Middle frontal gyrus (tissue), 1 donor: ENCODE measurements around the gene P2RX1.
A peak's percentile ranks its signal among the peaks of the same experiment; 100 is the strongest.

Experiments used
- DNase-seq: peaks from one replicate; pipeline ENCODE4 v3.0.0-alpha.2; 2015; ENCODE audit warnings: low spot score; ENCODE audit errors: extremely low spot score

P2RX1 gene

DNA sequence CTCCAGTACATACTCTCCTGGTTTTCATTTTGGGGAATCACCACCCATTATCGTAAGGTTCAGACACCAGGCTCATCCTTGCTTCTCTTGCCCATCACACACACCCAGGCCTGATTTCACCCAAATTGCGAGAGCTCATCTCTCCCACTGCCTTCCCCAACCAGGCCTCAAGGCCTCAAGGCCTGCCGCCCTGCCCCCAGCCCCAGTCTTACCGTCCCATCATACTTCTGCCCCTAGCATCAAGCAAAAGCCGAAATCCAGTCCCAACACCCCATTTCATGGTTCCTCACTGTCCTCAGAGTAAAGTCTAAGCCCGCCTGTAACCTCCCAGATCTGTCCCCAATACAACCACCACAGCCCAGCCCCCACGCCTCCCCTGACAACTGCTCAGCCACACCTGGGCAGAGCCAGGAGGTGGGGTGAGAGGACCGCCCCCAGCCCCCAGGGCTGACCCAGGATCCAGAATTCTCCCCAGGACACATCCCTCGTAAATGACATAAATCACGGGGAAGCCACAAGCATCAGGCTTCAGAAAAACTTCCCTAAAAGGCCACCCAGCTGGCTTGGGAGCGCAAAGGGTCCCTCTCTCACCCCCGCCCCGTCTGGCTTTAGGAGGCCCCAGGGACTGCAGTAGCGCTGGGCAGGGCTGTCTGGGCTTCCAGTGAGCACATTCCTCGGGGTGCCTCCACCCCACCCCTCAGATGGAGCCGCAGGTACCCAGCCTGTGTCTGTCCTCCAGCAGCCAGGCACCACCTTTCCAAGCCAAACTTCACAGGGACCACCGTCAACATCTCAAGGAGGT, 9.6 kb upstream of the P2RX1 start:
- DNase-seq: no peak

- DNase-seq: no peak
Observed at GRCh38 chr17:3924512-3925350, 8.5 kb upstream of the P2RX1 start.

GRCh38 chr17:3923466-3924190, 7.4 kb upstream of the P2RX1 start:
- DNase-seq: no peak

DNA sequence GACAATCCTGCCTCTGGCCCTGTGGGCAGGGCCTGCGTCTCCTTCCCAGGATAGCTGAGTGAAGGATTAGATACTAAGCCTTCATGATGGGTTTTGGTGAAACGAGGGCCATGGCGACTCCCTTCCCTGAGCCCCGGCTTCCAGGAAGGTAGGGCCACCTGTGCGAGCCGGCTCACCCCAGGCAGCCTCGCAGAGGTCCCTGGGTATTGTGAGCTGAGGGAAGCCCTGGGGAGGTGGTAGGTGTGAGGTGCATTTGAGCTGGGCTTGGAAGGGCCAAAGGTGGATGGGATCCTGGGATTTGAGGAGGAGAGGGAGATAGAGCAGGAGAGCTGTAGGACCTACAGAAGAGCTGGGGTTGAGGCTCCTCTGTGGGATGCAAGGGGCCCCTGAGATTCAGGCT, 6.5 kb upstream of the P2RX1 start:
- no peak for DNase-seq

- no peak for DNase-seq
Observed at GRCh38 chr17:3921502-3922319, 5.4 kb upstream of the P2RX1 start.

GRCh38 chr17:3921006-3921405, 4.7 kb upstream of the P2RX1 start:
- no peak for DNase-seq

GRCh38 chr17:3919123-3919624, 2.9 kb upstream of the P2RX1 start:
- DNase-seq: no peak

DNA sequence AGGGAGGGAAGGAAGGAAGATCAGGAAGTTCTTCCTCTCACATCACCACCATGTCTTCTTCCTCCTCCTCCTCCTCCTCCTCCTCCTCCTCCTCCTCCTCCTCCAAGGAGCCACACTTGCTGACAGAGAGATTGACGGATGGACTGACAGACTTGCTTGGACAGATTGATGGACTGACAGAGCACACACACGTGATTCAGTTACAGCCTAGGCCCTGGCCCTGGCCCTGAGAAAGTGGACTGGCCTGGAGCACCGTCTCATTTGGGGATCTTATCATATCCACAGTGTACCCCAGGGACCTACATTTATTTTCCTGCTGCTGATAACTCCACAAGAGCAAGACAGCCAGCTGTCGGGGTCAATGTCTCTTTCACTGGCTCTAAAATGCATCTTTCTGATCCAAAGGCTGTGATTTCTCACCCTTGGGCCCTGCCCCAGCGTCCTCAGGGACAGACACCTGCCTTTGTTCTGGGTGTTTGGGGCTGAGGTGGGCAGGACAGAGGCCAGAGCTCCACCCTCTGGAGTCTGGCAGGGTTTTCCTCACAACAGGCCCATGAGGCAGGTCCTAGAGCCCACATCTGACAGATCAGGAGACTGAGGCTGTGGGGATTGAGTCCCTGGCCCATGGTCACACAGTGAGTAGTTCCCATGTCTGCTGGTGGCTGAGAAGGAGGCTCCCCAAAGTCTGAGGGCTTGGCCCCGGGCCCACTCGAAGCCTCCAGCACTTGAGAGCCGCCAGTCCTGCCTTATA, 2.3 kb upstream of the P2RX1 start:
- no peak for DNase-seq

- no peak for DNase-seq
Observed at GRCh38 chr17:3917391-3917931, 1.2 kb upstream of the P2RX1 start.

GRCh38 chr17:3916825-3917224, 560 bp upstream of the P2RX1 start:
- DNase-seq: no peak

GRCh38 chr17:3915581-3915994, 677 bp downstream of the P2RX1 start:
- DNase-seq: no peak

GRCh38 chr17:3914312-3914670, 2.0 kb downstream of the P2RX1 start:
- DNase-seq: no peak

GRCh38 chr17:3913531-3914311, 2.5 kb downstream of the P2RX1 start:
- DNase-seq: peak; percentile 37

DNA sequence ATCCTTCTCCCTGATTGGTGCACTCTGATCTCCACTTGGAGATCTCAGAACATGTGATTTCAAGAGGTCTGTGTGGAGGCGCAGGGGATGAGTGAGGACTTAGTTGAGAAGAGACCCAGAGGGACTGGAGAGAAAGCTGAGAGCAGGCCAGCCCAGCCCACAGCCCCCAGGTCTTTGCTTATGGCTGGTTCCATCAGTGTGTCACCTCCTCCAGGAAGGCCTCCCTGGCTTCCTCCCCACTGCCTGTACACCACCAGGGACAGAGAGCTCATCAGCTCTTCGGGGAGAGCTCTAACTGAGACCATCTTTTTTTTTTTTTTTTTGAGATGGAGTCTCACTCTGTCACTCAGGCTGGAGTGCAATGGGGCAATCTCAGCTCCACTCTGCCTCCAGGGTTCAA, 3.4 kb downstream of the P2RX1 start:
- no peak for DNase-seq

GRCh38 chr17:3911271-3912053, 4.8 kb downstream of the P2RX1 start:
- DNase-seq: no peak

- no peak for DNase-seq
Observed at GRCh38 chr17:3910420-3911270, 5.6 kb downstream of the P2RX1 start.

DNA sequence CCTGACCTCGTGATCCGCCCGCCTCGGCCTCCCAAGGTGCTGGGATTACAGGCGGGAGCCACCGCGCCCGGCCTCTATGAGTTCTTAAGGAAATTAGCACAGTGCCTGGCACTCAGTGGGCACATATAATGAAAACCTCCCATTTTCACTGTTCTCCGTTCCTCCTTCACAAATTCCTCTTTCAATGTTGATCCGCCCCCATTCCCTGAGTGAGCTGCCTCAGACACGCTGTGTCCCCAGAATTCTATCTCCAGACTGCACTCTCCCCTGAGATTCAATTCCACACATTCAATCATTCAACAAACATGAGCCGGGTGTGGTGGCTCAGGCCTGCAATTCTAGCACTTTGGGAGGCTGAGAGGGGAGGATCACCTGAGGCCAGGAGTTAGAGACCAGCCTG, 7.0 kb downstream of the P2RX1 start:
- DNase-seq: no peak
